ENCODE data around the gene ASCL2. TPM values are rescaled to one million over a fixed set of nuclear protein-coding genes. Genes with fewer than 3 reads are reported as not detected.
"Not testable (repeated sequence)": the region's sequence is repeated elsewhere in the genome, so short reads cannot be mapped to it uniquely, and the experiment has no call there.

Gene ASCL2
- total RNA-seq, 1 donor from 2014 or later: 0.17 TPM

- intact Hi-C loops (cut with micrococcal nuclease): no loop called here
- ATAC-seq (no peak), DNase-seq (no peak)
These were observed 29.4 kb upstream of the ASCL2 start for GRCh38 chr11:2299773-2300172.

- no peak for ATAC-seq
- intact Hi-C loops (cut with micrococcal nuclease): no loop called here
- DNase-seq: no peak
These were observed 28.7 kb upstream of the ASCL2 start for GRCh38 chr11:2298795-2299761.

- DNase-seq: no peak
- ATAC-seq: no peak
- intact Hi-C loops (cut with micrococcal nuclease): no loop called here
These were observed 27.9 kb upstream of the ASCL2 start for GRCh38 chr11:2298131-2298794.

- DNase-seq (no peak), ATAC-seq (no peak)
- intact Hi-C loops (cut with micrococcal nuclease): no loop called here
These were observed 27.2 kb upstream of the ASCL2 start for GRCh38 chr11:2297623-2298030.

GRCh38 chr11:2296913-2297622, 26.7 kb upstream of the ASCL2 start:
- intact Hi-C loops (cut with micrococcal nuclease): no loop called here
- no peak for ATAC-seq
- no peak for DNase-seq

GRCh38 chr11:2295971-2296912, 25.9 kb upstream of the ASCL2 start:
- intact Hi-C loops (cut with micrococcal nuclease): no loop called here
- ATAC-seq: peak; percentile 4
- no peak for DNase-seq

GRCh38 chr11:2294926-2295290, 24.5 kb upstream of the ASCL2 start:
- no peak for ATAC-seq
- intact Hi-C loops (cut with micrococcal nuclease): no loop called here
- DNase-seq: no peak

- intact Hi-C loops (cut with micrococcal nuclease): no loop called here
These were observed 23.9 kb upstream of the ASCL2 start for GRCh38 chr11:2293984-2294925.

GRCh38 chr11:2293531-2293971, 23.2 kb upstream of the ASCL2 start:
- ATAC-seq (no peak), DNase-seq (no peak)
- intact Hi-C loops (cut with micrococcal nuclease): no loop called here

More at GRCh38 chr11:2293984-2294925, 23.9 kb upstream of the ASCL2 start:
- DNase-seq (peak; percentile 35), ATAC-seq (peak; percentile 5)

- DNase-seq (no peak), ATAC-seq (no peak)
- intact Hi-C loops (cut with micrococcal nuclease): no loop called here
These were observed 20.0 kb upstream of the ASCL2 start for GRCh38 chr11:2290351-2290841.

GRCh38 chr11:2289859-2290258, 19.5 kb upstream of the ASCL2 start:
- ATAC-seq (no peak), DNase-seq (no peak)
- intact Hi-C loops (cut with micrococcal nuclease): no loop called here

- intact Hi-C loops (cut with micrococcal nuclease): no loop called here
- DNase-seq (no peak), ATAC-seq (peak; percentile 50)
These were observed 19.0 kb upstream of the ASCL2 start for GRCh38 chr11:2289350-2289749.

- intact Hi-C loops (cut with micrococcal nuclease): no loop called here
- DNase-seq (no peak), ATAC-seq (no peak)
These were observed 16.7 kb upstream of the ASCL2 start for GRCh38 chr11:2287091-2287490.

GRCh38 chr11:2286350-2286749, 16.0 kb upstream of the ASCL2 start:
- intact Hi-C loops (cut with micrococcal nuclease); DNase-seq; ATAC-seq: not testable (repeated sequence)

GRCh38 chr11:2280208-2280607, 9.8 kb upstream of the ASCL2 start:
- intact Hi-C loops (cut with micrococcal nuclease): no loop called here
- DNase-seq: no peak
- no peak for ATAC-seq

- intact Hi-C loops (cut with micrococcal nuclease): no loop called here
- ATAC-seq: no peak
- no peak for DNase-seq
These were observed 7.6 kb upstream of the ASCL2 start for GRCh38 chr11:2277933-2278523.

GRCh38 chr11:2277008-2277346, 6.6 kb upstream of the ASCL2 start:
- intact Hi-C loops (cut with micrococcal nuclease): no loop called here
- ATAC-seq (no peak), DNase-seq (no peak)

Measured in left ventricle myocardium superior (tissue), 1 donor.